ENCODE results near the gene SORCS3.

Gene SORCS3

DNA sequence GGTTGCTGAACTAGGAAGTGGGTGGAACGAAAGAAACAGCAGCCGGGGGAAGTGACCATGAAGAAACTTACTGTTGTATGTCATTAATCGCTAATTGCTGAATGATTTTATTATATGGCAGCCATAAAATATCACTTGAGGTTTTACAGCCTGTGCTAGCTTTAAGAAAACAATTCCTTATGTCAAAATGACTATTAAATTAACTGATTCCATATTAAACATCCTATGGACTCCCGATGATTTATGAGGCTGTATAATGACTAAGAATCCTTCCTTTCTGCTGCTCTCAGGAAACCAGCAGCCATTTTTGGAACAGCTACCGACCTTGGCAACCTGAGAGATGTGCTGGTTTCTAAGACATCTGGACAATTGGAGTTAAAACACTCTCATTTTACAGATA, 421.9 kb downstream of the SORCS3 start:
- H3K4me3 ChIP-seq (ENCODE audit: low read depth, low read length) = no peak overlapping the region
- no peak for DNase-seq (ENCODE audit: low read depth)
- TF ChIP-seq CTCF (IDR thresholded peaks at IDR 0.05; ENCODE audit: low read depth, low read length) (no peak), MYC (IDR thresholded peaks at IDR 0.05; ENCODE audit: low read depth, low read length) (no peak), POLR2A (IDR thresholded peaks at IDR 0.05; ENCODE audit: extremely low read depth, insufficient read length) (no peak), MAX (IDR thresholded peaks at IDR 0.05; ENCODE audit: low read depth, low read length) (no peak)

DNA sequence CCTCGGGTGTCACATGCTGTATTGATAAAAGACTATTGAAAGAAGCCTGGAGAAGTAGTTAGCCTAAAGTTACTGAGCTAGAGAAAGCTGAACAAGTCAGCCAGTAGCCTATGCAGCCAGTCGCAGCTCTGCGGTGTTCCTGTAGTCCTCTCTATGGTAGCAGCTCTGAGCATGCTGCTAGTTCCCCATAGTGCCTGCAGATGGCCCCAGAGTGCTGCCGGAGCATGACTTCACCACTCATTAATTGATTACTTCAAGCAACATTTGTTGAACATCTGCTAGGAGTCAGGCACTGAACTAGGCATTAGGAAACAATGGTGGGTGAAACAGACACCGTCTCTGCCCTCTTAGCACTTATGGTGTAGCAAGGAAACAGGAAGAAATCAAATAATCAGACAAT, 422.7 kb downstream of the SORCS3 start:
- TF ChIP-seq MYC (IDR thresholded peaks at IDR 0.05; ENCODE audit: low read depth, low read length) (peak; percentile 58; the same call in 1 of the 2 replicates), CTCF (IDR thresholded peaks at IDR 0.05; ENCODE audit: low read depth, low read length) (peak; percentile 87), MAX (IDR thresholded peaks at IDR 0.05; ENCODE audit: low read depth, low read length) (peak; percentile 82), POLR2A (IDR thresholded peaks at IDR 0.05; ENCODE audit: extremely low read depth, insufficient read length) (no peak)
- peak; percentile 64 for DNase-seq (ENCODE audit: low read depth)
- H3K4me3 ChIP-seq (ENCODE audit: low read depth, low read length) = no peak overlapping the region

- no peak overlapping the region for H3K4me3 ChIP-seq (ENCODE audit: low read depth, low read length)
- TF ChIP-seq MAX (IDR thresholded peaks at IDR 0.05; ENCODE audit: low read depth, low read length) (no peak), MYC (IDR thresholded peaks at IDR 0.05; ENCODE audit: low read depth, low read length) (no peak), POLR2A (IDR thresholded peaks at IDR 0.05; ENCODE audit: extremely low read depth, insufficient read length) (no peak), CTCF (IDR thresholded peaks at IDR 0.05; ENCODE audit: low read depth, low read length) (no peak)
- no peak for DNase-seq (ENCODE audit: low read depth)
Measured at GRCh38 chr10:105068497-105068896, 427.4 kb downstream of the SORCS3 start.

DNA sequence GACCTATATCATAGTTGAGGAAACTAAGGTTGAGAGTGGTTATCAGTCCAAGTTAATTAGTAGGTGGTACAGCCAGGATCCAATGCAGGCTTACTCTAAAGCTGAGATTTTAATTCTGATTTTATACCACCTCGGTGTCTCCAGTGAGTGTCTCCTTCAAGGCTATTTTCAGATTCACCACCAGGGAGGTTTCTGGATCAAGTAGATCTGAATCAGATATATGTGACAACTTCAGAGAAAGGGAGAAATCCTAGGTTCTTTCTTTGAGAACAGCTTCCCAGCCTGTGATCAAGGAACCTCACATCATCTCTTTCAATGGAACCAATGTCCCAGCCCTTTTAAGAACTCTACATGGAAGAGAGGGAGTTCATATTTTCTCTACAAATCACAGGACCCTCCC, 429.2 kb downstream of the SORCS3 start:
- TF ChIP-seq MAX (IDR thresholded peaks at IDR 0.05; ENCODE audit: low read depth, low read length) = no peak
- TF ChIP-seq CTCF (IDR thresholded peaks at IDR 0.05; ENCODE audit: low read depth, low read length) = no peak
- TF ChIP-seq POLR2A (IDR thresholded peaks at IDR 0.05; ENCODE audit: extremely low read depth, insufficient read length) = no peak
- TF ChIP-seq MYC (IDR thresholded peaks at IDR 0.05; ENCODE audit: low read depth, low read length) = no peak
- DNase-seq (ENCODE audit: low read depth) = no peak
- H3K4me3 ChIP-seq (ENCODE audit: low read depth, low read length) = no peak overlapping the region

GRCh38 chr10:105070952-105071351, 429.9 kb downstream of the SORCS3 start:
- H3K4me3 ChIP-seq (ENCODE audit: low read depth, low read length) = no peak overlapping the region
- DNase-seq (ENCODE audit: low read depth) = no peak
- no peak for TF ChIP-seq MYC (IDR thresholded peaks at IDR 0.05; ENCODE audit: low read depth, low read length)
- no peak for TF ChIP-seq MAX (IDR thresholded peaks at IDR 0.05; ENCODE audit: low read depth, low read length)
- no peak for TF ChIP-seq POLR2A (IDR thresholded peaks at IDR 0.05; ENCODE audit: extremely low read depth, insufficient read length)
- TF ChIP-seq CTCF (IDR thresholded peaks at IDR 0.05; ENCODE audit: low read depth, low read length) = no peak

GRCh38 chr10:105071980-105072379, 430.9 kb downstream of the SORCS3 start:
- no peak overlapping the region for H3K4me3 ChIP-seq (ENCODE audit: low read depth, low read length)

More at GRCh38 chr10:105071980-105072379, 430.9 kb downstream of the SORCS3 start:
- DNase-seq (ENCODE audit: low read depth) = no peak
- TF ChIP-seq MYC (IDR thresholded peaks at IDR 0.05; ENCODE audit: low read depth, low read length) (no peak), CTCF (IDR thresholded peaks at IDR 0.05; ENCODE audit: low read depth, low read length) (no peak), POLR2A (IDR thresholded peaks at IDR 0.05; ENCODE audit: extremely low read depth, insufficient read length) (no peak), MAX (IDR thresholded peaks at IDR 0.05; ENCODE audit: low read depth, low read length) (no peak)
